ENCODE measurements around the gene THSD4. TPM values are rescaled to one million over a fixed set of nuclear protein-coding genes. Genes with fewer than 3 reads are reported as not detected.

Gene THSD4
- polyA plus RNA-seq, 3 donors = 30.2 to 36.6 (median 36.3) TPM

DNA sequence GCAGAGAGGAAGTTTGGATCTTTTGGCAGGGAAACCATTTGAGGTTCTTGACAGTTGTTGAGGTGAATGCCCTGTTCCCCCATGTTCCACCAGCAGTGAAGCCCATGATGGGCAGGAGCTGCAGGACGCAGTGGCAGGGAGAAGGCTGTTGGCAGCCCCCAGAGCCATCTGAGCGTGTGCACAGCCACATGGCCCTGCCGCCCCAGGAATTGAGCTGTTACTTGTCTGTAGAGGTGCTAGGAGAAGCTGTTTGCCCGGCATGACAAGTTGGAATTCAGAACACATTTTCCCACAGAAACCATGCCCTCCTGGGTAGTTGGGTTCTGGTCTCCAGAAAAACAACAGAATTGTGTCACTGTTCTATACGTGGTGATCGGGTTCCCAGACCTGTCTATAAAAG lies 476.9 kb downstream of the THSD4 start:
- no peak for DNase-seq (ENCODE audit: extremely low read depth in 1 of 11, low read depth in 9 of 11, low spot score in 4 of 11)

DNA sequence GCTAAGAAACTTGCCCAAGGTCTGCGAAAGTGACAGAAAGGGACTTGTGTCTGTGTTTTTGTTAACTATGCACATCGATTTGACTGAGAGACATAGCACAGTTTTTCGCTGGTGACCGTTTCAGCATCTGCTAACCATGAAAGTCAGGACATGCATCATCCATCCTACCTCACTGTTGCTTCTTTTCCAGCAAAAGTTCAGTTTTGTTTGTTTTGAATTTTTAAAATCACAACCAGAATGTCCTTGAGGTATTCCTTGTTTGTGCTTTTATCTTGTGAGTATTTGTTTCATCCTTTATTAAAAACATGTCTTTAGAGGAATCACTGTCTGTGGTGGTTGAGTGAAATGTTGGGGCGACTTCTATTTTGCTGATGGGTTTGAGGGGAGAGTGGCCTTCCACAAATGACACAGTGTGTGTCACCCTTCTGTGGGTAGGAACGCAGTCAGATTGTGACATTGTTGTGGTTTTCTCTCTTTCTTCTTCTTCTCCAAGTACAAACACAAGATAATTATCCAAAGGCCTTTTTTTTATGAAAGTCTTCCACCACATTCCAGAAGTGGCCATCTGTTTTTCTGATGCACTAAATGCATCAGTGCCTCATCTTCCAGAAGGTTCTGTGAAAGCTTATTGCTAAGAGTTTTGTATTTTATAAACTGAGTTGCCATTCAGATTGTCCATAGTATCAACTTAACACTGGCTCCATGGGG lies 480.7 kb downstream of the THSD4 start:
- no peak for DNase-seq (ENCODE audit: extremely low read depth in 1 of 11, low read depth in 9 of 11, low spot score in 4 of 11)

DNA sequence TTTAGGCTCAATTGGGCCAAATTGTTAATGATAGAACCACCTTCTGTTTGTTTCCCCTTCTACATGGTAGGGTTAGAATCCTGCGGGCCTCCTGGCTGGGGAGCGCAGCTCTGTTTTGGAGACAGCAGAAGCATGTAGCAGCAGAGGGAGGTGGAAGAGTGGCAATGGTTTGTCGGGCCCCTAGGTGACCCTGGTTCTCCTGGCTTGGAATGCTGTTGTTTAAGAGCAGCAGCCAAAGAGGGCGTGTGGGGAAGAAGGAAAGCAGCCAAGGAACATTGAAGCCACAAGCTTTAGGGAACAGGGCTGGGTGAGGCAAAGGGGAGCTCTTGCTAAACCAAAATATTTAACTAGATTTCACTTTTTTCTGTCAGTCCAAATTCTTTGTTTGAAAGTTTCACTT lies 481.4 kb downstream of the THSD4 start:
- no peak for DNase-seq (ENCODE audit: extremely low read depth in 1 of 11, low read depth in 9 of 11, low spot score in 4 of 11)

DNA sequence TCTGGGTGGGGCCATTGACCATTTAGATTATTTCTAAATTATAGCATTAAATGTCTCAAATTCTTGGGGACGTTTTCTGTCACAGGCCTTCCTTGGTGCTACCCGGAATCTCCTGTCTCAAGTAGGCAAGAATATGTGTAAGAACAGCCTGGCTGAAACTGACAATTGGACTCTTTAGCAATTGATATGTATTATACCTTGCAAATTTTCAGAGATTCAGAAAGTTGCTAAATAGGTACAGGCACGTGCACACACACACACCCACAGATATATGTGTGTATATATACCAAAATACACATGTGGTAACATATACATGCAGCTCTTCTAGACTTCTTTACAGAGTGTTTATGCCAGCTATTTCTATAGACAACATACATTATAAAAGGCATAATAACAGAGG lies 481.9 kb downstream of the THSD4 start:
- DNase-seq (ENCODE audit: extremely low read depth in 1 of 11, low read depth in 9 of 11, low spot score in 4 of 11) = no peak

DNA sequence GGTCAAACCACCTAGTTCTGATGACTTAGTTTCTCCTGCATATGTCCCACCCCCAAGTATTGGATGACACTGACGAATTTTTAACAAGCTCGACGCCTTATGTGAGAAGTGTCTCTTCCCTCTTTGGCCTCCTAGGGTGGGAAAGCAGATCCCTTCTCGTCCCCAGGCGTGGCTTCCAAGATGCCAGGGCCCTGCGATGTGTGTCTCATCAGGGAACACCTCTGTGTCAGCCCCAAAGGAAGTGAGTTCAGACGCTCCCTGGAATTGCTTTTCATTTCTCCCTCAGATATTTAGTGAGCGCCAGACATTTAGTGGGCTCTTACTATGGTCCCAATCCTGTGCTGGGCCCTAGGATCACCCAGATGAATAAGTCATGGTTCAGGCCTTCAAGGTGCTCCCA lies 482.4 kb downstream of the THSD4 start:
- no peak for DNase-seq (ENCODE audit: extremely low read depth in 1 of 11, low read depth in 9 of 11, low spot score in 4 of 11)

DNA sequence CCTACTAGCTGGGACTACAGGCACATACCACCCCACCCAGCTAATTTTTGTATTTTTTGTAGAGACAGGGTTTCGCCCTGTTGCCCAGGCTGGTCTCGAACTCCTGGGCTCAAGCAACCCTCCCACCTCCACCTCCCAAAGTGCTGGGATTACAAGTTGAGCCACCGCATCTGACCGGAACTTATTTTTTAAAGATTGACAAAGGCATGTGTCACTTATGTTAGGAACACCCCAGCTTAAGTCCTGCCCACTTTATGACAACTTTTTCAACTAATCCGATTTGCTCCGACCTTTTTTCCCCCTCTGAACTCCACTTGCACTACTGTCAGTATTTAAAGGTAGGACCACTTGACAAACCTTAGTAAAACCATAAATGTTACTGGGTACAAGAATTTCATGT lies 483.5 kb downstream of the THSD4 start:
- DNase-seq (ENCODE audit: extremely low read depth in 1 of 11, low read depth in 9 of 11, low spot score in 4 of 11) = no peak

DNA sequence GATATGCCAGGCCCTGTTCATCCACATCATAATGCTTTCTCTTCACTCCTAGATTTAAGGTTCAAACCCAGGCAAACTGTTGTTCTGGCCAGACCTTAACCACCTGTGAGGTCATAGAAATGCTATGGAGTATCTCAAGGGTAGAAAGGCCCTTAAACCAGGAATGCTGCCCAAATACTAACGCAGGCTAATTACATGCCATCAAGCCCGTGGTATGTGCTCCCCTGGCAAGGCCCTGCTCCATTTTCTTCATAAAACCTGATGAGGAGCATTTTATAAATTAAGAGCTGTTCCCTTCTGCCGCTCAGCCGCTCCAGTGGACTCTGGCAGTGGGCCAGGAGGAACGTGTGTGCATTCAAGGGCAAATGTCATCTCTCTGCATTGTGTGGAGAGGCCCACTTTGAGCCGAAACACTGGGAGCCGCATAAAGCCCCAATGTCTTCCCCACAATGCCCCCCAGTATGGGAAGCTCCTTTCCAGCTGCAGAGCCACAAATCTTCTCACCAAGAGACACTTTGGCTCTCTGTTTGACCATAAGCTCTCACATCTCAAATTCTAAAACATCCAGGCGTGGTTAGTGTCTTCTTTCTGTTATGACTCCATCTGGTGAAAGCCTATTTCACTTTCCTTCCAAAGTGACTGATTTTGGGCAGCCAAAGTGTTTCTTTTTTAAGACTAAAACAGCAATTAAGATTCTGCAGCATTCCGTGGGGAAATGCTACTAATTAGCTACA lies 484.3 kb downstream of the THSD4 start:
- DNase-seq (ENCODE audit: extremely low read depth in 1 of 11, low read depth in 9 of 11, low spot score in 4 of 11) = peak in 9 of 11 donors; percentile 13 to 51 (median 35)

DNA sequence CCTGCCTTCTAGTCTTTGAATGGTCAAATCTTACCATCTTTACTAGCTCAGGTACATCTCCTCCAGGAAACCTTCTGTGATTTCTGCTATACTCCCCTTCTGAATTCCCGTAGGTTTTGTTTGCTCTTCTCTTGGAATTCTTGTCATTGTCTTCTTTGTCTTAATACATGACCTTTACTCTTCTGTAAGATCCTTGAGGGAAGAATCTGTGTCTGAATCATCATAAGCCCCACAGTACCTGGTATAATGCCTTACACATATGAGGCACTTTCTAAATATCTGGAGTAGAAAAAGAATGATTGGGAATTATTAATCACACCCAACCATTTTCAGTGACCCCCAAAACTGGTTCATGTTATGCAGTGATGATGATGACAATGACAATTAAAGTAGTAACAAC lies 485.0 kb downstream of the THSD4 start:
- DNase-seq (ENCODE audit: extremely low read depth in 1 of 11, low read depth in 9 of 11, low spot score in 4 of 11) = no peak

DNA sequence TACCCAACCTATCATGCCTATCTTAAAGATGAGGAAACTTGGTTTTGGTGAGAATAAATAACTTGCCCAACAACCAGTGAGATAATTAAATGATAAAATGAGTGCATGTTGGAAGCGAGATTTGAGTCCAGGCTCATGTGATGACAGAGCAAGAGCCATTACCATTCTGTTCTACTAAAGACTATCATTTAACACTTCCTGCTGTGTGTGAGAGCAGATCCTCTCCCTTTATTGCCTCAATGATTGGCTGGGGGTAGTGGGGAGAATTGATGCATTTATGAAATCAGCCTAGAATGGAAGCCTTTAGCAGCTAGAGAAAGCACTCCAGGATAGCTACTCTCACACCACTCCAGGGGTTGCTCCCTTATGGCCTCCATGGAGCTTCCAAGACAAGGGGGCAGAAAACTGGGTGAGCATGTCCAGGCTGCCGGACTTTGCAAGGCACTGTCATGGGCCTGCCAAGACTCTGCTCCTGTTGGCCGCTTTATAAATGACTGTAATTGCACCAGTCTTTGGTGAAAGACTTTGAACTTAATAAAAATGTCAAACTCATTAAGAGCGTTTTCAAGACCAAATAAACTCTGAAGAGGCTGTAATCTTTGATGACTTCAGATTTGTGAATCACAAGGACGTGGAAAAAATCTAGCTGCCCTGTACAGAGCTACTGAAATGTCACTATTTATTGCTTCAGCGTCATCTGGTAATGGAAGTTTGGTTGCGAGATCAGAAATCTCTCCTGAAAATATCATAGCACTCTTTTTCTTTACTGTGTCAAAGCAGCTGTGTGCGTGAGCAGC lies 486.0 kb downstream of the THSD4 start:
- DNase-seq (ENCODE audit: extremely low read depth in 1 of 11, low read depth in 9 of 11, low spot score in 4 of 11) = no peak

DNA sequence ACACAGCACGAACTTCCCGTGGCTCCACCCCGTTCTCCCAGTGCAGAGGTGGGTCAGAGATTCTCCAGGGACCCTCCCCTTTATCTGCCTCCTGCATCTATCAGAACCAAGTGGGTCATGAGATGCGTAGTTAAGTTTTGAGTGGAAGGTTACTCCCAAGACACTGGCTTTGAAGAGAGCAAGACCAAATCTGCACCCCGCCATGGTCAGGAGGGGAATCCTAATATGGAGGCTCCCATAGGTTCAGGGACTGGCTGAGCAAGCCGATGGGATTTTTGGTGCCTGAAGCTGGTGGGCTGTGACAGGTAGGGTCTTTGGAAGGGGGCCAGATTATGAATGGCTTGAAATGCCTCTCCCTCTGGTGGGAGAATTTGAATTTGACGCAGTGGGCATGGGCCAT lies 488.1 kb downstream of the THSD4 start:
- no peak for DNase-seq (ENCODE audit: extremely low read depth in 1 of 11, low read depth in 9 of 11, low spot score in 4 of 11)

DNA sequence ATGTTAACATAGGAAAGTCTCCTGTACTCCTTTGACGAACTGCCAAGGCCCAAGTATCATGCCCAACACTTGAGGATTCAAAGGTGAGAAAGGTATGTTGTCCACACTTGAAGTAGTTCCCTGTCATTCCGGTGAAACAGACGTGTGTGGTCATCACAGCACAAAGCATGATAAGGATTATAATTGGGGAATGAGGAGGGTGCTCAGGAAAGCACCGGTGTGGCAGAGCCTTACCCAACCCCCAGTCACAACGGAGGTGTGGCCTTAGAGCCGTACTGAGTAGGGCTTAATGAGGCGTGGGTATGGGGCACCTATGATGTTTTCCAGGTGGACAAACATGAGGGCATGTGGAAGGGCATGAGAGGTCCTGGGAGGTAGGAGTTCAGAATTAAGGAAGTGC lies 492.1 kb downstream of the THSD4 start:
- no peak for DNase-seq (ENCODE audit: extremely low read depth in 1 of 11, low read depth in 9 of 11, low spot score in 4 of 11)

DNA sequence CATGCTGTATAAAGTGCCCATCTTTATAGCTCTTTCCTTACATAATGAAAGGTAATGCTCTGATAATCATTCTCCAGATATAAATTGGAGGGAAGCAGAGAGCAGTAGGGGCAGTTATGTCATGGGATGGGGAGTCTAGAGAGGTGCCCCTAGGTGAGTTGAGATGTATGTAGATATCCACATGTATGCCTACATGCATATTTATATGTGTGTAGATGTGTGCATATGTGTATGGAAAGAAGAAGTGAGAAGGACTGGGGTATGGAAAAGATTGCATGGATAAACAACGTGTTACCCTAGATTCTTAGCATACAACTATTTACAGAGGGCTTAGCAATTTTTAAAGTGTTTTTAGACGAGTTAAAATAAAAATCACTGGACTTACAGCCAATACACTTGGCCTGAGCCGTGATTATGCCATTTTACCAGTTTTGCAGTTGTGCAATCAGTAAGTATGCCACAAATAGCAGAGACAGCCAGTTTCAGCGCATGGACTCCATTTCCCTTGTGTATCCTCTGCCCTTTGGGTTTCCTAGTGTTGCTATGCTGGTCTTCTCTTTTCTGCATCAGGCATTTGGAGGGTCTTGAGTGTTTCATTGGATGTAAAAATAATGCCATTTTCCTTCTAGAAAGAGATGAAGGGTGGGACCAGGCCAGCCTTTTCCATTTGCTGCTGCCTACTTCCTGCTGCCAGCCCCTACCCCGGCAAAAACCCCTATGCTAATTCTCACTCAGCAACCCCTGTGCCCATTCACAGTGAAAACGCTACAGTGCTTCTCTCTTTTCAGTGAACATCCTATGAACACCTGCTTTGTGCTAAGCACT lies 495.7 kb downstream of the THSD4 start:
- DNase-seq (ENCODE audit: extremely low read depth in 1 of 11, low read depth in 9 of 11, low spot score in 4 of 11) = no peak

DNA sequence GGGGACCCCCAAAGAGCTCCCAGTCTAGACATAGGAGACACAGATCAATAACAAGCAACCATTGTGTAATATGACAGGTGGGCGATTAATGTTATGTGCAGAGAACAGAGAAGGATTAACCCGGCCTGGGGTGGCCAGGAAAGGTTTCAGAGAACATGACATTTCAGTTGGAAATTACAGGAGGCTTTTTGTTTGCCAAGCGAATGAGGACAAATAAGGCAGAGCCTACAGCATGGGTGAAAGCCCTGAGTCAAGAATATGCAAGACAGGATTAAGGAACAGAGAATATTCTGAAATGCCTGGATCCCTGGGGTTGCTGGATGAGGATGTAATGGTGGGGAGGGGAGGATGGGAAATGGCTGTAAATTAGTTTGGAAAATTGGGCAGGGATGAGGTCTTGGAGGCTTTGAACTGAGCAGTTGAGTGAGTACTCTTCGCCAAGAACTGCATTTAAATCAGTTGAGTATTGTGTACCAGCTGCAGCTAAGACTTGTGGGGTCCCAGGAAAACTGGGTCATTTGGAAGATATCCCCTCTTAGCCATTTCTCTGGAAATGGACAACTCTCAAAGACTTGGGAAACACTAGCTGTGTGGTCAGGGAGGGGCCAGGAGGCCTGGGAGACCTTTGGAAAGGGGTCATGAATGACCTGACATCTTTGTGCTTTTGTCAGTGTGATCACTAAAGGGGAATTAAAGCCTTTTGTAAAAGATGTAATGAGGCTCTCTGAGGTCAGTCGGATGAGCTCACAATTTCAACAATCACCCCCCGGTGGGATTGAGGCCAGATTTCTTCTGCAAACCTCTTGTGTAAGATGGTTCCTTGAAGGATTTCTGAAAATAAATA lies 496.5 kb downstream of the THSD4 start:
- DNase-seq (ENCODE audit: extremely low read depth in 1 of 11, low read depth in 9 of 11, low spot score in 4 of 11) = no peak

DNA sequence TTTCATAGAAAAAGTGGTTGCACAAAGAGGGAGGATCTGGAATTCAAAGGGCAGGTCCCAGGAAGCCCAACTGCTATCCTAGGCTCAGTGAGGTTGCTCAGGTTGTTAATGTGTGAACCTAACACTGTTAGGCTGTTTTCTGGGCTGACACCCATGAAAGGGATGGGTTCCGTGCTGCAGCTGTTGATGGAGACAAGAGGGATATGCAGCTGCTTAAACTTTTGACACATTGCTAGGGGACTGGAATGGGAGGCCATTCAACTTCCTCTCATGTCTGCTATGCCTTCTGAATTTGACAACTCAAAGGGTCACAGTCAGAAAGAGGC lies 497.1 kb downstream of the THSD4 start:
- DNase-seq (ENCODE audit: extremely low read depth in 1 of 11, low read depth in 9 of 11, low spot score in 4 of 11) = no peak

DNA sequence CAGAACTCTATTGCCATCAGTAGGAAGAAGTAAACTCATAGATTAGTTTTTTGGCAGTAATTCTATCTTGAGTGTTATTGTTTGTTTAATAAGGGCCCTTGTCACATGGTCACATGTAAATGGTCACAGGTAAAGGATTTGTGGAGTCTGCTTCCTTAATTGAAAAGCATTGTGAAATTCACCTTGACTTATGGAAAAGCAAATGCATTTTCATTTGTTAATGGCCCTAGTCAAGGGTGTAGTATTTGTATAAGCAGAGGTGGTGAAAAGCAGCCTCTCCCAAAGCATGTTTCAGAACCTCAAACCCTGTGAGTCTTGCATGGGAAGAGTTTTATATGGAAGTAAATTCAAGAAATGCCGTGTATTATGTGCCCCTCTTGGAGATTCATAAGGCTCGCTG lies 497.6 kb downstream of the THSD4 start:
- no peak for DNase-seq (ENCODE audit: extremely low read depth in 1 of 11, low read depth in 9 of 11, low spot score in 4 of 11)

DNA sequence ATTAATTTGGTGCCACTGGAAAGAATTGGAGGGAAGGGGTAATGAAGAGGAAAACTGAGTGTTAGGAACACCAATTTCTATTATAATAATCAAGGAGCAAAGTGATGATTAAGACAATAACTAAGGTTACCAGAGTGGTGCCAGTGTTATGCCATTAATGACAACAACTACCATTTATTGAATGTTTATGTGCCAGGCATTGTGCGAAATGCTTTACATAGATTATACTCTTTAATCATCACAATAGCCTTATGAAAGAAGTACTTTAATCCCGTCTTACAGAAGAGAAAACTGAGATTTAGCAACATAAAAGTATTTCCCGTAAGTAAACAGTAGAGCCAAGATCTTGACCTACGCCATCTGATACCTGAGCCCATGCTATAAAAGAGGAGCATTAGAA lies 507.8 kb downstream of the THSD4 start:
- DNase-seq (ENCODE audit: extremely low read depth in 1 of 11, low read depth in 9 of 11, low spot score in 4 of 11) = no peak

DNA sequence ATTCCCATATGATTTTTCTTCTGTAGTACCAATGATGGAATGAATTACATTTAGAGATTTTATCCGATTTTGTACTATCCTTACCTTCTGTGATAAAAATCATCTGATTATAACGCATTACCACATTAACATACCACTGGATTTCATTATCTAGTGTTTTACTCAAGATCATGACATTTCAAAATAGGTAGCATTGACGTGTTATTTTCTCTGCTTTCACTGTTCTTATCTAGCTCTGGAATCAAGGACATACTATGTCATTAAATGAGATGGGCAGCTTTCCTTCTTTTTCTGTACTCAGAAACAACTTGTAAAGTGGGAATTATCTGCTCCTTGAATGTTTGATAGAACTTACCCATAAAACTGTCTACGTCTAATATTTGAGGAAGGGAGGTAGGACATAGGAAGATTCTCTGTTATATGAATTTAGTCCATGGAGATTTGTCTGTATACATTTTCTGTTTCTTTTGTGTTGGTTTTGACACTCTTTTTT lies 511.4 kb downstream of the THSD4 start:
- no peak for DNase-seq (ENCODE audit: extremely low read depth in 1 of 11, low read depth in 9 of 11, low spot score in 4 of 11)

DNA sequence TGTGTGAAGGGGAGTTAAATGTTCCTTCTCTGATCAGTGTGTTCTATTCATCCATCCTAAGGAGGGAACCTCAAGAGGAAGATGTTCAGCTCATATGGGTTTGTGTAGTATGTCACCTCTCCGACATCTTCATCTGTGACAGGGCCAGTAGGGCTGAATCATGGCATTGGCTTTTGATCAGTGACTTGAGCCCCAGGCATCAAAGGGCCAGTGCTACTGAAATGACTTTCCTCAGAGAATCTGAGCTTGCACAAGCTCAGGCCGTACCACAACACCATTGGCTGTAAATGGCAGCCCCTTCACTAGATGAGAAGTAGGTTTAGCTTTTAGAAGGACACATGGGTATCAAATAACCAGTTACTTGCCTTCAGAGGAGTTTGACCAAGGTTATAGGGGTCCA lies 511.9 kb downstream of the THSD4 start:
- no peak for DNase-seq (ENCODE audit: extremely low read depth in 1 of 11, low read depth in 9 of 11, low spot score in 4 of 11)

All from renal cortex interstitium (tissue), 11 donors.